ENCODE data around the gene LTBP4. TPM values are rescaled to one million over a fixed set of nuclear protein-coding genes. Genes with fewer than 3 reads are reported as not detected.

Gene LTBP4
- total RNA-seq, 1 experiment from 2014 or later: 20.3 TPM

DNA sequence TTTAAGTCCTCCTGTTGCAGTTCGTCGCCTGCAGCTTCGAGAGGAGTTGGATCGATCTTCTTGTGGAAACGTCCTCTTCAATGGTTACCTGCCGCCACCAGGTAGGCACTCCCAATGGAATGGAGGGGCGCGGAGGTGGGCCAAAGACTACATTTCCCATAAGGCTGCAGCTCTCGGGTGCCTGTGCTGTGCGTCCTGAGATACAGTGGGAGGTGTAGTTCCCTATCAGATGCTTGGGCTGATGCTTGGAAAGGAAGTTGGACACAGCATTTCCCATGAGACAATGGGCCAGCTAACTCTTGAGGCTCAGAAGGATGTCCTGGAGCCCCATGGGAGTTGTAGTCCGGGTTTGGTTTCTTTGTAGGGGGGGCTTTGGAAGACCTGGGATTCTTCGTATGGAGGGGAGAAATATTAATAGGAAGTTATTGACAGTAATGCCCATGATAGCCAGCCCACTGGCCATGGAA is 22.7 kb upstream of the LTBP4 start:
- peak overlapping the region; percentile 95 for H3K4me3 Mint-ChIP-seq (ENCODE audit: low read depth, unreplicated experiment)
- H3K36me3 Mint-ChIP-seq (ENCODE audit: insufficient read depth, unreplicated experiment): peaks cover 45% of the 10 kb centered on the region
- no peak overlapping the region for H3K27ac Mint-ChIP-seq (ENCODE audit: unreplicated experiment)
- intact Hi-C loops (cut with micrococcal nuclease; ENCODE audit: unreplicated experiment): no loop called here
- CTCF ChIA-PET: no interaction called here
- BruUV-seq (replicated peaks): no TSS peak
- H3K4me1 Mint-ChIP-seq (ENCODE audit: low read depth, unreplicated experiment): peaks cover 13% of the 10 kb centered on the region
- no peaks in the 10 kb centered on the region for H3K9me3 Mint-ChIP-seq (ENCODE audit: low read depth, unreplicated experiment)
- TF ChIP-seq, protein P1, sequence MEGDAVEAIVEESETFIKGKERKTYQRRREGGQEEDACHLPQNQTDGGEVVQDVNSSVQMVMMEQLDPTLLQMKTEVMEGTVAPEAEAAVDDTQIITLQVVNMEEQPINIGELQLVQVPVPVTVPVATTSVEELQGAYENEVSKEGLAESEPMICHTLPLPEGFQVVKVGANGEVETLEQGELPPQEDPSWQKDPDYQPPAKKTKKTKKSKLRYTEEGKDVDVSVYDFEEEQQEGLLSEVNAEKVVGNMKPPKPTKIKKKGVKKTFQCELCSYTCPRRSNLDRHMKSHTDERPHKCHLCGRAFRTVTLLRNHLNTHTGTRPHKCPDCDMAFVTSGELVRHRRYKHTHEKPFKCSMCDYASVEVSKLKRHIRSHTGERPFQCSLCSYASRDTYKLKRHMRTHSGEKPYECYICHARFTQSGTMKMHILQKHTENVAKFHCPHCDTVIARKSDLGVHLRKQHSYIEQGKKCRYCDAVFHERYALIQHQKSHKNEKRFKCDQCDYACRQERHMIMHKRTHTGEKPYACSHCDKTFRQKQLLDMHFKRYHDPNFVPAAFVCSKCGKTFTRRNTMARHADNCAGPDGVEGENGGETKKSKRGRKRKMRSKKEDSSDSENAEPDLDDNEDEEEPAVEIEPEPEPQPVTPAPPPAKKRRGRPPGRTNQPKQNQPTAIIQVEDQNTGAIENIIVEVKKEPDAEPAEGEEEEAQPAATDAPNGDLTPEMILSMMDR (IDR thresholded peaks at IDR 0.05; ENCODE audit: unreplicated experiment): no peak
- DNase-seq: no peak
- no peaks in the 10 kb centered on the region for H3K27me3 Mint-ChIP-seq (ENCODE audit: unreplicated experiment)

DNA sequence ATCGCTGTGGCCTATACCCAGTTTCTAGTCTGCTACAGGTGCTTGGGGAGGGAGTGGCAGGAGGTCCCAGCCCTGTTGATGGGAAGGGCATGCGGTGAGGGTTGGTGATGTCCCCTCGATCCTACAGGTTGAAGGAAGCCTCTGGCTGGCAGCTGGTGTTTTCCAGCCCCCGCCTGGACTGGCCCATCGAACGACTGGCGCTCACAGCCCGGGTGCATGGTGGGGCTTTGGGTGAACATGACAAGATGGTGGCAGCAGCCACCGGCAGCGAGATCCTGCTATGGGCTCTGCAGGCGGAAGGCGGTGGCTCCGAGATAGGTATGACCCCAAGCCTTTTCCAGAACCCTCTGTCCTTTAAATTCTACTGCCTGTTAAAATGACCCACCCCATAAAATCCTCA is 20.6 kb upstream of the LTBP4 start:
- Mint-ChIP-seq H3K36me3 (ENCODE audit: insufficient read depth, unreplicated experiment) (peaks cover 49% of the 10 kb centered on the region), H3K27ac (ENCODE audit: unreplicated experiment) (no peak overlapping the region), H3K9me3 (ENCODE audit: low read depth, unreplicated experiment) (no peaks in the 10 kb centered on the region), H3K4me3 (ENCODE audit: low read depth, unreplicated experiment) (no peak overlapping the region), H3K27me3 (ENCODE audit: unreplicated experiment) (no peaks in the 10 kb centered on the region), H3K4me1 (ENCODE audit: low read depth, unreplicated experiment) (peaks cover 17% of the 10 kb centered on the region)
- DNase-seq: no peak
- BruUV-seq (replicated peaks): no TSS peak
- TF ChIP-seq, protein P1 (IDR thresholded peaks at IDR 0.05; ENCODE audit: unreplicated experiment): no peak
- CTCF ChIA-PET: no interaction called here
- intact Hi-C loops (cut with micrococcal nuclease; ENCODE audit: unreplicated experiment): no loop called here

DNA sequence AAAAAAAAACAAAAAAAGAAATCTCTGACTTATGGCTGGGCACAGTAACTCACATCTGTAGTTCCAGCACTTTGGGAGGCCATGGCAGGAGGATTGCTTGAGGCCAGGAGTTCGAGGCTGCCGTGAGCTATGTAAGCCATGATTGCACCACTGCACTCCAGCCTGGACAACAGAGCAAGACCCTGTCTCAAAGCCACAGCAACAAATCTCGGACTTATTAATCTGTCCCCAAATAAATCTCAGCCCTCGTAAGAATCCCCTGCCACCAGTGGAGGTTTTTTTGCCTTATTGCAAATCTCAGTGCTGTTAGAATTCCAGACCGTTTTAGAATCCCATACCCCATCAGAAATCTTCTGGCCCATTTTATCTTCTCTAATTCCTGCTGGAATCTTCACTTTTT is 19.6 kb upstream of the LTBP4 start:
- intact Hi-C loops (cut with micrococcal nuclease; ENCODE audit: unreplicated experiment): no loop called here
- CTCF ChIA-PET: interaction anchor here (0.7 kb wide), 1 partner anchor 11 kb away, joined by 4 read pairs; no protein-coding TSS in a partner anchor
- H3K4me3 Mint-ChIP-seq (ENCODE audit: low read depth, unreplicated experiment): no peak overlapping the region
- no TSS peak for BruUV-seq (replicated peaks)
- H3K27me3 Mint-ChIP-seq (ENCODE audit: unreplicated experiment): no peaks in the 10 kb centered on the region
- no peak for DNase-seq
- peaks cover 57% of the 10 kb centered on the region for H3K36me3 Mint-ChIP-seq (ENCODE audit: insufficient read depth, unreplicated experiment)
- no peak overlapping the region for H3K27ac Mint-ChIP-seq (ENCODE audit: unreplicated experiment)
- TF ChIP-seq, protein P1 (IDR thresholded peaks at IDR 0.05; ENCODE audit: unreplicated experiment): no peak
- no peaks in the 10 kb centered on the region for H3K9me3 Mint-ChIP-seq (ENCODE audit: low read depth, unreplicated experiment)
- peaks cover 26% of the 10 kb centered on the region for H3K4me1 Mint-ChIP-seq (ENCODE audit: low read depth, unreplicated experiment)

DNA sequence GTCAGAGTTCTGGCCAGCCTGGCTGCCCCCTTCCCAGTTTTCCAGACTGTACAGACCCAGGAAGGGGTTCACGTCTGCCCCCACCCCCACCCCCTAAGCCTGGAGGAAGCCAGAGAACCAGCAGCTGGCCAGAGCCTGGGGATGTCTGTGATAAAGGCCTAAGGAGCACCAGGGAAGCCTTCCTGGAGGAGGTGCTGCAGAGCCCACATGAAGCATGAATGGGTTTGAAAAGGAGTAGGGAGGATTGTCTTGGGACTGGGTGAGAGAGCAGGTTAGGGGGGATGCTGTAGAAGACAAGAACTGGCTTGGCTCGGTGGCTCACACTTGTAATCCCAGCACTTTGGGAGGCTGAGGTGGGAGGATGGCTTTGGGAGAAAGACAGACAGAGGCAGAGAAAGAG is 18.7 kb upstream of the LTBP4 start:
- DNase-seq: no peak
- H3K4me3 Mint-ChIP-seq (ENCODE audit: low read depth, unreplicated experiment): no peak overlapping the region
- peaks cover 54% of the 10 kb centered on the region for H3K36me3 Mint-ChIP-seq (ENCODE audit: insufficient read depth, unreplicated experiment)
- intact Hi-C loops (cut with micrococcal nuclease; ENCODE audit: unreplicated experiment): no loop called here
- no TSS peak for BruUV-seq (replicated peaks)
- H3K4me1 Mint-ChIP-seq (ENCODE audit: low read depth, unreplicated experiment): peaks cover 26% of the 10 kb centered on the region
- TF ChIP-seq, protein P1 (IDR thresholded peaks at IDR 0.05; ENCODE audit: unreplicated experiment): no peak
- H3K27me3 Mint-ChIP-seq (ENCODE audit: unreplicated experiment): no peaks in the 10 kb centered on the region
- CTCF ChIA-PET: no interaction called here
- no peak overlapping the region for H3K27ac Mint-ChIP-seq (ENCODE audit: unreplicated experiment)
- no peaks in the 10 kb centered on the region for H3K9me3 Mint-ChIP-seq (ENCODE audit: low read depth, unreplicated experiment)
